GM23338 (cell line): Measurements from ENCODE around the gene RNF121. TPM values are rescaled to one million over a fixed set of nuclear protein-coding genes. Genes with fewer than 3 reads are reported as not detected.
A peak's percentile ranks its signal among the peaks of the same experiment; 100 is the strongest.

Source experiments
- ATAC-seq: fragments of 200-7000 bp; cut with Tn5 transposase; 3 replicates; pipeline ENCODE4 v1.9.1; 2020
- DNase-seq: peaks from one replicate; pipeline ENCODE4 v3.0.0-alpha.2; 2015; ENCODE audit warnings: low spot score
- H2AFZ ChIP-seq: fragments of 200-600 bp; sonication (generic); 2 replicates; pipeline ENCODE4 v1.8.0; 2016; ENCODE audit warnings: antibody characterized with exemption, mild to moderate bottlenecking, moderate library complexity
- H3F3A ChIP-seq: fragments of 200-600 bp; sonication (generic); replicated peaks from 2 replicates; pipeline ENCODE4 v1.8.0; 2017; ENCODE audit warnings: antibody characterized with exemption, mixed run types, low read depth
- H3K27ac ChIP-seq: fragments of 200-600 bp; sonication (generic); 2 replicates; pipeline ENCODE4 v1.6.1; 2016; ENCODE audit warnings: low read depth
- H3K27me3 ChIP-seq: fragments of 200-600 bp; sonication (generic); 2 replicates; pipeline ENCODE4 v1.8.0; 2016; ENCODE audit warnings: mild to moderate bottlenecking, mixed run types, moderate library complexity; ENCODE audit not compliant: insufficient read depth
- H3K36me3 ChIP-seq: fragments of 200-600 bp; sonication (generic); 2 replicates; pipeline ENCODE4 v1.8.0; 2016; ENCODE audit warnings: mild to moderate bottlenecking; ENCODE audit not compliant: insufficient read depth
- H3K4me1 ChIP-seq: fragments of 200-600 bp; sonication (generic); 2 replicates; pipeline ENCODE4 v1.8.0; 2016; ENCODE audit warnings: mild to moderate bottlenecking, moderate library complexity; ENCODE audit not compliant: insufficient read depth
- H3K4me2 ChIP-seq: fragments of 200-600 bp; sonication (generic); 2 replicates; pipeline ENCODE4 v1.7.1; 2017; ENCODE audit warnings: mixed run types
- H3K4me3 ChIP-seq: fragments of 200-600 bp; sonication (generic); 2 replicates; pipeline ENCODE4 v1.6.1; 2016; ENCODE audit warnings: mixed run types
- H3K79me2 ChIP-seq: fragments of 200-600 bp; sonication (generic); replicated peaks from 2 replicates; pipeline ENCODE4 v1.8.0; 2017; ENCODE audit warnings: mild to moderate bottlenecking; ENCODE audit not compliant: insufficient read depth
- H3K9me2 ChIP-seq: fragments of 200-600 bp; sonication (generic); 2 replicates; pipeline ENCODE4 v1.8.0; 2017; ENCODE audit not compliant: insufficient read depth
- H4K20me1 ChIP-seq: fragments of 200-600 bp; sonication (generic); replicated peaks from 2 replicates; pipeline ENCODE4 v1.8.0; 2017; ENCODE audit warnings: mild to moderate bottlenecking; ENCODE audit not compliant: insufficient read depth
- H3K27ac Mint-ChIP-seq: 2 replicates; pipeline ENCODE4 v1.8.0; 2020; ENCODE audit warnings: inconsistent platforms, mild to moderate bottlenecking, moderate library complexity, mixed read lengths
- H3K27me3 Mint-ChIP-seq: 3 replicates; pipeline ENCODE4 v1.8.0; 2022; ENCODE audit warnings: low read depth, mild to moderate bottlenecking, moderate library complexity, mixed read lengths, inconsistent platforms; ENCODE audit not compliant: insufficient read depth, poor library complexity
- H3K36me3 Mint-ChIP-seq: 3 replicates; pipeline ENCODE4 v1.8.0; 2021; ENCODE audit warnings: low read depth, mild to moderate bottlenecking, inconsistent platforms, moderate library complexity, mixed read lengths
- H3K4me1 Mint-ChIP-seq: 3 replicates; pipeline ENCODE4 v1.8.0; 2020; ENCODE audit warnings: mild to moderate bottlenecking, inconsistent platforms, mixed read lengths
- H3K4me3 Mint-ChIP-seq: 3 replicates; pipeline ENCODE4 v1.8.0; 2021; ENCODE audit warnings: moderate library complexity, mild to moderate bottlenecking, inconsistent platforms, mixed read lengths
- H3K9me3 Mint-ChIP-seq: 3 replicates; pipeline ENCODE4 v1.8.0; 2020; ENCODE audit warnings: moderate library complexity, mild to moderate bottlenecking, inconsistent platforms, mixed read lengths
- CREB1 ChIP-seq: fragments of 250-450 bp; sonication (Bioruptor Pico); IDR thresholded peaks from 2 replicates; pipeline ENCODE4 v1.5.0; 2020; ENCODE audit warnings: low read depth, mild to moderate bottlenecking, moderate library complexity
- CTCF ChIP-seq, 2 experiments: fragments of 200-600 bp in 1 of 2; sonication (generic) in 1 of 2; conservative IDR thresholded peaks; 2 replicates each; pipeline versions ENCODE4 v1.5.1 to v1.6.1; 2016 to 2017; ENCODE audit warnings: antibody characterized with exemption in 2 of 2, low read depth in 2 of 2, mild to moderate bottlenecking in 2 of 2, moderate library complexity in 1 of 2
- ETS1 ChIP-seq: IDR thresholded peaks from 2 replicates; pipeline ENCODE4 v1.6.1; 2016; ENCODE audit warnings: antibody characterized with exemption
- EZH2 ChIP-seq: fragments of 200-600 bp; sonication (generic); IDR thresholded peaks from one replicate; pipeline ENCODE4 v1.8.0; 2017; ENCODE audit warnings: antibody characterized with exemption, mild to moderate bottlenecking, low read depth; ENCODE audit not compliant: unreplicated experiment
- EZH2phosphoT487 ChIP-seq: fragments of 200-600 bp; sonication (generic); IDR thresholded peaks from one replicate; pipeline ENCODE4 v1.8.1; 2018; ENCODE audit warnings: antibody characterized with exemption; ENCODE audit not compliant: unreplicated experiment
- JUNB ChIP-seq: IDR thresholded peaks from one replicate; pipeline ENCODE4 v1.6.1; 2016; ENCODE audit warnings: antibody characterized with exemption; ENCODE audit not compliant: unreplicated experiment
- NANOG ChIP-seq: IDR thresholded peaks from 2 replicates; pipeline ENCODE4 v1.6.1; 2016; ENCODE audit warnings: antibody characterized with exemption, borderline replicate concordance
- POLR2AphosphoS5 ChIP-seq: IDR thresholded peaks from 2 replicates; pipeline ENCODE4 v1.6.1; 2016; ENCODE audit warnings: antibody characterized with exemption, low read depth
- REST ChIP-seq: IDR thresholded peaks from one replicate; pipeline ENCODE4 v1.6.1; 2018; ENCODE audit warnings: antibody characterized with exemption; ENCODE audit not compliant: unreplicated experiment
- STAT1 ChIP-seq: IDR thresholded peaks from one replicate; pipeline ENCODE4 v1.6.1; 2016; ENCODE audit warnings: antibody characterized with exemption; ENCODE audit not compliant: unreplicated experiment
- ZNF114 ChIP-seq: fragments of 250-450 bp; sonication (Bioruptor Pico); IDR thresholded peaks from 2 replicates; pipeline ENCODE4 v1.5.0; 2020; ENCODE audit warnings: mild to moderate bottlenecking, moderate library complexity
- ZNF331 ChIP-seq: fragments of 250-450 bp; sonication (Bioruptor Pico); IDR thresholded peaks from 2 replicates; pipeline ENCODE4 v1.5.0; 2020; ENCODE audit warnings: low read depth, mild to moderate bottlenecking, moderate library complexity
- ZNF462 ChIP-seq: fragments of 250-450 bp; sonication (Bioruptor Pico); IDR thresholded peaks from 2 replicates; pipeline ENCODE4 v1.5.0; 2020; ENCODE audit warnings: mild to moderate bottlenecking, moderate library complexity
- polyA plus RNA-seq: library from polyadenylated mRNA; unstranded; fragments of >200 nt; fragmentation: Nextera tagmentation; extraction: Ambion mirVana; gene quantifications from 2 replicates; pipeline ENCODE4 v1.2.1, GENCODE V29; 2016
- total RNA-seq: library from RNA; depleted of rRNA; stranded (reverse); fragments of >200 nt; shearing (Covaris generic); gene quantifications from 2 replicates; pipeline ENCODE4 v1.2.3, GENCODE V29; 2014

The RNF121 gene
- total and polyA plus RNA-seq, 2 experiments from 2014 or later = 7.8 to 37.7 TPM

GRCh38 chr11:72001834-72002591 lies 73.2 kb downstream of the RNF121 start:
- DNase-seq (no peak), ATAC-seq (no peak)
- Mint-ChIP-seq H3K9me3 (no peaks in the 10 kb centered on the region), H3K36me3 (peaks cover 59% of the 10 kb centered on the region), H3K4me3 (no peak overlapping the region), H3K27me3 (peaks cover 29% of the 10 kb centered on the region), H3K4me1 (no peaks in the 10 kb centered on the region; the same call in 2 of the 3 replicates), H3K27ac (no peak overlapping the region)
- Histone ChIP-seq H3K4me2 (no peak overlapping the region), H3K4me3 (no peak overlapping the region), H3K79me2 (no peaks in the 10 kb centered on the region), H2AFZ (no peak overlapping the region), H3K27ac (0 out of 2 replicates have a peak overlapping the region, but pooled peaks have one; percentile 14), H3F3A (no peaks in the 10 kb centered on the region; the same call in none of the 2 replicates), H4K20me1 (peaks cover 19% of the 10 kb centered on the region), H3K4me1 (no peaks in the 10 kb centered on the region), H3K36me3 (0 out of 2 replicates have a peak, but pooled peaks cover 5% of the 10 kb centered on the region), H3K9me2 (no peaks in the 10 kb centered on the region), H3K27me3 (no peaks in the 10 kb centered on the region)
- TF ChIP-seq ZNF114 (no peak), ZNF331 (no peak), CTCF (conservative IDR thresholded peaks at IDR 0.05; ENCODE audit: low read depth in 2 of 2) (no peak), ZNF462 (CRISPR knock-in tag) (no peak), CREB1 (CRISPR knock-in tag) (no peak), JUNB (no peak), EZH2phosphoT487 (no peak), POLR2AphosphoS5 (no peak; the same call in 1 of the 2 replicates), NANOG (no peak), REST (no peak), STAT1 (no peak), EZH2 (no peak), ETS1 (no peak)
